AG04450 (cell line): Measurements from ENCODE around the gene PRLR. TPM values are rescaled to one million over a fixed set of nuclear protein-coding genes. Genes with fewer than 3 reads are reported as not detected.

Experiments used
- CTCF ChIA-PET: fragments of 300-600, 350-600 bp; formaldehyde crosslinking; extraction: SDS; loops from one replicate; lab custom pipeline; 2022; ENCODE audit warnings: antibody characterized with exemption, inconsistent platforms; lab: Charles Lee
- POLR2A ChIA-PET: fragments of 350-600 bp; formaldehyde crosslinking; extraction: SDS; loops from one replicate; lab custom pipeline; 2021; ENCODE audit warnings: antibody characterized with exemption, inconsistent platforms; lab: Yijun Ruan, JAX
- DNase-seq: peaks from one replicate; pipeline ENCODE4 v3.0.0-alpha.2; 2011; ENCODE audit warnings: low read depth, low spot score
- H3K27ac ChIP-seq: one replicate; pipeline ENCODE4 v1.5.1; 2012; ENCODE audit warnings: low read depth, low read length, control low read depth
- H3K27me3 ChIP-seq: one replicate; pipeline ENCODE4 v1.6.0; 2012; ENCODE audit warnings: low read length; ENCODE audit not compliant: control insufficient read depth, insufficient read depth
- H3K4me3 ChIP-seq: 2 replicates; pipeline ENCODE4 v1.5.1; 2011; ENCODE audit warnings: mild to moderate bottlenecking, low read depth, low read length, control low read depth
- H3K9me3 ChIP-seq: 2 replicates; pipeline ENCODE4 v1.5.1; 2012; ENCODE audit warnings: low read length; ENCODE audit not compliant: control insufficient read depth, insufficient read depth
- CTCF ChIP-seq: IDR thresholded peaks from 2 replicates; pipeline ENCODE4 v1.5.1; 2011; ENCODE audit warnings: low read depth, low read length, control low read depth, inconsistent platforms
- polyA plus RNA-seq: library from polyadenylated mRNA; depleted of rRNA; stranded (reverse); fragments of >200 nt; gene quantifications from 2 replicates; pipeline ENCODE4 v1.2.3, GENCODE V29; 2011

PRLR gene
- polyA plus RNA-seq, 1 experiment = not detected

GRCh38 chr5:35240892-35241291 is 10.6 kb upstream of the PRLR start:
- TF ChIP-seq CTCF = no peak

GRCh38 chr5:35239911-35240610 is 9.8 kb upstream of the PRLR start:
- H3K4me3 ChIP-seq = no peak overlapping the region
- ChIA-PET POLR2A (no interaction called here), CTCF (no interaction called here)
- no peak overlapping the region for H3K27ac ChIP-seq
- H3K27me3 ChIP-seq = no peaks in the 10 kb centered on the region
- TF ChIP-seq CTCF = no peak
- no peak for DNase-seq
- H3K9me3 ChIP-seq = no peaks in the 10 kb centered on the region

More at GRCh38 chr5:35240892-35241291, 10.6 kb upstream of the PRLR start:
- Histone ChIP-seq H3K4me3 (no peak overlapping the region), H3K27me3 (no peaks in the 10 kb centered on the region), H3K27ac (no peak overlapping the region), H3K9me3 (no peaks in the 10 kb centered on the region)
- POLR2A ChIA-PET = no interaction called here
- CTCF ChIA-PET = no interaction called here
- DNase-seq = no peak

GRCh38 chr5:35239476-35239875 is 9.2 kb upstream of the PRLR start:
- no peaks in the 10 kb centered on the region for H3K27me3 ChIP-seq
- no peak for TF ChIP-seq CTCF
- ChIA-PET POLR2A (no interaction called here), CTCF (no interaction called here)
- no peak overlapping the region for H3K4me3 ChIP-seq
- DNase-seq = no peak
- H3K9me3 ChIP-seq = no peaks in the 10 kb centered on the region
- no peak overlapping the region for H3K27ac ChIP-seq

- ChIA-PET POLR2A (no interaction called here), CTCF (no interaction called here)
- Histone ChIP-seq H3K27ac (no peak overlapping the region), H3K27me3 (no peaks in the 10 kb centered on the region), H3K4me3 (no peak overlapping the region), H3K9me3 (no peaks in the 10 kb centered on the region)
- TF ChIP-seq CTCF = no peak
- DNase-seq = no peak
These were observed 7.5 kb upstream of the PRLR start for GRCh38 chr5:35237580-35238376.

- no peak overlapping the region for H3K4me3 ChIP-seq
- CTCF ChIA-PET = no interaction called here
These were observed 6.5 kb upstream of the PRLR start for GRCh38 chr5:35236770-35237169.

More at GRCh38 chr5:35236770-35237169, 6.5 kb upstream of the PRLR start:
- no peak for DNase-seq
- no peaks in the 10 kb centered on the region for H3K27me3 ChIP-seq
- TF ChIP-seq CTCF = no peak
- POLR2A ChIA-PET = no interaction called here
- no peak overlapping the region for H3K27ac ChIP-seq
- H3K9me3 ChIP-seq = no peaks in the 10 kb centered on the region
